H1 (cell line): ENCODE measurements around the gene TRAF3. TPM values are rescaled to one million over a fixed set of nuclear protein-coding genes. Genes with fewer than 3 reads are reported as not detected.

Source experiments
- CTCF ChIA-PET: fragments of 300-600 bp; sonication (Branson Sonifier 250); formaldehyde crosslinking; loops from one replicate; lab custom pipeline; 2021; ENCODE audit not compliant: partially characterized antibody; lab: Charles Lee
- POLR2A ChIA-PET: fragments of 300-600 bp; sonication (Branson Sonifier 250); formaldehyde crosslinking; loops from one replicate; lab custom pipeline; 2021; ENCODE audit warnings: inconsistent platforms; ENCODE audit not compliant: partially characterized antibody; lab: Charles Lee
- DNase-seq, 2 experiments: peaks; one replicate each; pipeline versions ENCODE4 v3.0.0 to v3.0.0-alpha.2; 2010 to 2022; ENCODE audit warnings: low spot score in 2 of 2, low read depth in 1 of 2, mixed read lengths in 1 of 2
- FAIRE-seq: peaks from 2 replicates; lab custom pipeline; 2011; peaks lifted over from hg19 to GRCh38; lab: Jason Lieb, UNC
- H2AFZ ChIP-seq: 2 replicates; pipeline ENCODE4 v1.8.1; 2012; ENCODE audit warnings: low read length, inconsistent platforms
- H2AK5ac ChIP-seq: 2 replicates; pipeline ENCODE4 v1.6.1; 2013; ENCODE audit warnings: low read depth, low read length
- H2BK120ac ChIP-seq: replicated peaks from 2 replicates; pipeline ENCODE3; 2013; ENCODE audit warnings: low read depth, low read length, inconsistent platforms
- H2BK12ac ChIP-seq: 2 replicates; pipeline ENCODE4 v1.6.1; 2013; ENCODE audit warnings: low read depth, low read length
- H2BK15ac ChIP-seq: 2 replicates; pipeline ENCODE4 v1.6.1; 2013; ENCODE audit warnings: low read length
- H2BK20ac ChIP-seq: 2 replicates; pipeline ENCODE4 v1.6.1; 2013; ENCODE audit warnings: low read length
- H2BK5ac ChIP-seq: 2 replicates; pipeline ENCODE4 v1.6.1; 2013; ENCODE audit warnings: low read depth, low read length
- H3K14ac ChIP-seq: 2 replicates; pipeline ENCODE4 v1.6.1; 2013; ENCODE audit warnings: inconsistent platforms; ENCODE audit not compliant: insufficient read length
- H3K18ac ChIP-seq: 2 replicates; pipeline ENCODE4 v1.6.1; 2013; ENCODE audit warnings: low read length; ENCODE audit errors: extremely low read depth
- H3K23ac ChIP-seq: 2 replicates; pipeline ENCODE4 v1.6.1; 2013; ENCODE audit warnings: inconsistent platforms; ENCODE audit not compliant: insufficient read length
- H3K23me2 ChIP-seq: 2 replicates; pipeline ENCODE4 v1.6.1; 2013; ENCODE audit warnings: low read depth, low read length
- H3K27ac ChIP-seq: 2 replicates; pipeline ENCODE4 v1.6.1; 2011; ENCODE audit warnings: low read depth, low read length, inconsistent platforms
- H3K27me3 ChIP-seq, 4 experiments: replicated peaks in 1 of 4; 1 replicate in 1 of 4; 2 replicates in 3 of 4; pipeline versions ENCODE4 v1.6.1 to v1.8.1; 2011 to 2013; ENCODE audit warnings: low read length in 3 of 4, mild to moderate bottlenecking in 3 of 4, inconsistent platforms in 2 of 4, mixed read lengths in 2 of 4, moderate library complexity in 1 of 4; ENCODE audit not compliant: control insufficient read depth in 3 of 4, insufficient read depth in 3 of 4; ENCODE audit errors: extremely low read depth in 1 of 4
- H3K36me3 ChIP-seq, 4 experiments: 2 replicates each; pipeline versions ENCODE4 v1.6.1 to v1.8.1; 2011 to 2013; ENCODE audit warnings: mild to moderate bottlenecking in 4 of 4, low read length in 3 of 4, moderate library complexity in 2 of 4, control low read depth in 1 of 4, inconsistent platforms in 1 of 4; ENCODE audit not compliant: insufficient read depth in 4 of 4, control insufficient read depth in 2 of 4
- H3K4ac ChIP-seq: replicated peaks from 2 replicates; pipeline ENCODE3; 2013; ENCODE audit warnings: low read length, low read depth, mixed read lengths, inconsistent platforms; ENCODE audit not compliant: insufficient read length
- H3K4me1 ChIP-seq, 4 experiments: replicated peaks in 1 of 4; 1 replicate in 1 of 4; 2 replicates in 3 of 4; pipeline versions ENCODE4 v1.6.1 to v1.8.1; 2011 to 2013; ENCODE audit warnings: low read length in 3 of 4, inconsistent platforms in 2 of 4, mixed read lengths in 1 of 4; ENCODE audit not compliant: insufficient read depth in 4 of 4, control insufficient read depth in 3 of 4
- H3K4me2 ChIP-seq, 2 experiments: 2 replicates each; pipeline versions ENCODE4 v1.6.1 to v1.8.1; 2011 to 2013; ENCODE audit warnings: low read depth in 2 of 2, low read length in 2 of 2, control low read depth in 1 of 2, inconsistent platforms in 1 of 2, mild to moderate bottlenecking in 1 of 2; ENCODE audit not compliant: insufficient read depth in 1 of 2
- H3K4me3 ChIP-seq, 4 experiments: fragments of 200-600, 300-600 bp in 1 of 4; sonication (generic), shearing (Covaris generic), sonication (Bioruptor Twin) in 1 of 4; 2 replicates each; pipeline versions ENCODE4 v1.5.1 to v1.8.1; 2011 to 2016; ENCODE audit warnings: low read length in 4 of 4, low read depth in 3 of 4, control low read depth in 2 of 4, inconsistent platforms in 2 of 4, mild to moderate bottlenecking in 2 of 4, mixed read lengths in 1 of 4, moderate library complexity in 1 of 4; ENCODE audit not compliant: insufficient read depth in 2 of 4; ENCODE audit errors: extremely low read depth in 1 of 4
- H3K56ac ChIP-seq: replicated peaks from 2 replicates; pipeline ENCODE3; 2013; ENCODE audit warnings: low read depth, mild to moderate bottlenecking, mixed read lengths, low read length, inconsistent platforms; ENCODE audit not compliant: insufficient read length
- H3K79me1 ChIP-seq: 2 replicates; pipeline ENCODE4 v1.6.1; 2013; ENCODE audit warnings: low read depth, low read length, control low read depth
- H3K79me2 ChIP-seq, 2 experiments: 2 replicates each; pipeline versions ENCODE4 v1.6.1 to v1.8.1; 2012 to 2013; ENCODE audit warnings: low read length in 2 of 2, mild to moderate bottlenecking in 2 of 2, inconsistent platforms in 1 of 2; ENCODE audit not compliant: insufficient read depth in 2 of 2, control insufficient read depth in 1 of 2
- H3K9ac ChIP-seq, 4 experiments: replicated peaks in 1 of 4; 1 replicate in 1 of 4; 2 replicates in 3 of 4; pipeline versions ENCODE4 v1.6.1 to v1.8.1; 2011 to 2013; ENCODE audit warnings: low read depth in 3 of 4, low read length in 3 of 4, control low read depth in 2 of 4, mild to moderate bottlenecking in 2 of 4, moderate library complexity in 2 of 4, inconsistent platforms in 1 of 4; ENCODE audit errors: extremely low read depth in 1 of 4
- H3K9me3 ChIP-seq, 2 experiments: 2 replicates each; pipeline versions ENCODE4 v1.6.1 to v1.8.1; 2012 to 2013; ENCODE audit warnings: mild to moderate bottlenecking in 2 of 2, moderate library complexity in 2 of 2, control low read depth in 1 of 2, inconsistent platforms in 1 of 2, low read depth in 1 of 2, low read length in 1 of 2, mixed read lengths in 1 of 2; ENCODE audit not compliant: insufficient read depth in 2 of 2
- H4K20me1 ChIP-seq, 2 experiments: replicated peaks in 1 of 2; 2 replicates each; pipeline versions ENCODE3 to v1.8.1; 2011 to 2013; ENCODE audit warnings: inconsistent platforms in 2 of 2, low read length in 2 of 2, mild to moderate bottlenecking in 1 of 2; ENCODE audit not compliant: insufficient read depth in 2 of 2, control insufficient read depth in 1 of 2
- H4K5ac ChIP-seq: 2 replicates; pipeline ENCODE4 v1.6.1; 2013; ENCODE audit warnings: low read length, low read depth, mixed read lengths, inconsistent platforms; ENCODE audit not compliant: insufficient read length
- H4K8ac ChIP-seq: 2 replicates; pipeline ENCODE4 v1.8.0; 2013; ENCODE audit warnings: mild to moderate bottlenecking, moderate library complexity, low read length, inconsistent platforms; ENCODE audit not compliant: insufficient read depth; ENCODE audit errors: extremely low read depth
- H4K91ac ChIP-seq: replicated peaks from 2 replicates; pipeline ENCODE3; 2013; ENCODE audit warnings: low read length, mixed read lengths, inconsistent platforms; ENCODE audit not compliant: insufficient read length
- FOSL1 ChIP-seq: IDR thresholded peaks from 2 replicates; pipeline ENCODE4 v1.6.1; 2011; ENCODE audit warnings: mild to moderate bottlenecking, low read depth, low read length, moderate library complexity; ENCODE audit not compliant: insufficient read depth
- HDAC6 ChIP-seq: IDR thresholded peaks from one replicate; pipeline ENCODE4 v1.7.1; 2012; ENCODE audit warnings: low read depth, mild to moderate bottlenecking, inconsistent platforms, low read length, moderate library complexity
- TAF7 ChIP-seq: optimal IDR thresholded peaks from 2 replicates; pipeline ENCODE3; 2011; ENCODE audit warnings: low read depth, mild to moderate bottlenecking, inconsistent platforms, low read length, moderate library complexity, borderline replicate concordance
- WGBS, 2 experiments: shearing (Covaris generic) in 1 of 2; methylation state at CpG; one replicate each; pipeline versions ENCODE4 v1.1.6 to v1.1.7; 2013 to 2015; ENCODE audit warnings: low lambda C conversion rate in 2 of 2, mixed read lengths in 2 of 2, inconsistent platforms in 1 of 2, low coverage in 1 of 2, missing lambda C conversion rate in 1 of 2; ENCODE audit not compliant: insufficient replicate concordance in 2 of 2, insufficient coverage in 1 of 2, insufficient read length in 1 of 2; ENCODE audit errors: extremely low coverage in 1 of 2, missing lambda C conversion rate in 1 of 2; 5-methylcytosine and 5-hydroxymethylcytosine counted together
- polyA plus RNA-seq, 7 experiments: library from polyadenylated mRNA; depleted of rRNA in 3 of 7; stranded (reverse) in 5 of 7; unstranded in 2 of 7; fragments of >200 nt in 5 of 7; fragments of 200-250 nt in 2 of 7; gene quantifications; 1 replicate in 5 of 7; 2 replicates in 1 of 7; 4 replicates in 1 of 7; pipeline versions ENCODE4 v1.2.1 to v1.2.3, GENCODE V29; 2011 to 2013; ENCODE audit warnings: missing spikeins in 2 of 7, mixed read lengths in 2 of 7
- total RNA-seq: library from RNA; stranded (reverse); fragmentation: NEBNext Ultra II Directional; extraction: Animal tissue kit (Norgen Biotek cat#: 25700); gene quantifications from 2 replicates; pipeline ENCODE4 v1.2.1, GENCODE V29; 2021

Gene TRAF3
- total and polyA plus RNA-seq, 2 of the 8 experiments (the other 6 are each of a cell fraction or from before 2014, with no cell fraction given): 5.8 to 12.1 TPM

DNA sequence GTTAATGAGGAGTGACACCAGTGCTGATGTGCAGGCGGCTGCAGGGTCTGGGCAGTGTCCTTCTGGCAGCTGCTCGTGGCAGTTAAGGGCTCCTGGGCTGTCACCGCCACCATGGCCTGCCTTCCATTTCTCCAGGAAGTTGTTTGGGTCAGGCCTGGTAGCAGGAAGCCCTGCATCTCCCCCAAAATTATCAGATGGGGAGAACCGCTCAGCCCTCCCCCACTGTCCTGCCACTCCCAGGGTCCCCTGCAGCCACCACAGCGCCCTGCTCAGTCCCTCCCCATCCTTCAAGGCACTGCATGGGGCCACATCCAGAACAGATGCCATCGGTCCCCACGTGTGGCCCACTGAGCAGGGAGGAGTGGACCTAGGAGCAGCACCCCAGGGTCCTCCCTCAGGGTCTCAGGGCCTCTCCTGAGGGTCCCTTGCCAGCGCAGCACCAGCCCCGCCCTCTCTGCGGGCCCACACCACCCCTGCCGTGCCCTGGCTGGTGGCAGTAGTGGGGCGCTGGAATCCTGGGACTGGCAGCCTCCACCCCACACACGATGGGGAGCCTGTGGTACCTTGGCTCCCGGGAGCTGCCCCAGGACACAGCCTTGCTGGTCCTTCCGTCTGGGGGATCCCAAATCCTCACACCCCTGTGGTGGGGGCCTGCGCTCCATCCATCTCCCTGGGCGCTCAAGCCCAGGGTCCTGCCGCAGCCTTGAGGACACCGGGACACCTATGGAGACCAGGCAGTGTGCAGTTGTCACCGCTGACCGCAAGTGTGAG is 134.9 kb downstream of the TRAF3 start:
- DNase-seq (no peak), FAIRE-seq (no peak)
- H3K79me2 ChIP-seq: no peaks in the 10 kb centered on the region
- CTCF ChIA-PET: interaction anchor here (0.6 to 2.3 kb wide), 6 partner anchors 12 to 456 kb away, joined by 3 to 6 read pairs (median 4); no protein-coding TSS in a partner anchor
- no peak overlapping the region for H2BK12ac ChIP-seq
- H2BK15ac ChIP-seq: no peak overlapping the region
- no peak overlapping the region for H3K27ac ChIP-seq
- 89% methylated on average over 19 of the region's 21 CpGs; no CpG with 5 or more reads in 1 of the 2 experiments for WGBS, 2 experiments
- H2AK5ac ChIP-seq: no peak overlapping the region
- no peaks in the 10 kb centered on the region for H3K27me3 ChIP-seq
- no peak overlapping the region for H2AFZ ChIP-seq
- no peaks in the 10 kb centered on the region for H3K23me2 ChIP-seq
- H3K9ac ChIP-seq: no peak overlapping the region
- no peak overlapping the region for H4K5ac ChIP-seq
- H3K56ac ChIP-seq: no peak overlapping the region
- no peaks in the 10 kb centered on the region for H3K79me1 ChIP-seq
- H4K20me1 ChIP-seq: no peaks in the 10 kb centered on the region
- no peaks in the 10 kb centered on the region; a peak in 1 of 7 replicates for H3K4me1 ChIP-seq
- H2BK20ac ChIP-seq: no peak overlapping the region
- no peak overlapping the region for H4K8ac ChIP-seq
- H3K36me3 ChIP-seq: peaks cover 0 to 5% (median 0%) of the 10 kb centered on the region in 4 experiments; a peak in 1 of 8 replicates
- no peak overlapping the region for H3K4me2 ChIP-seq
- no peak overlapping the region for H3K4me3 ChIP-seq
- H3K4ac ChIP-seq: no peak overlapping the region
- POLR2A ChIA-PET: interaction anchor here (0.6 to 1.4 kb wide), 2 partner anchors 12 to 13 kb away, joined by 3 read pairs; no protein-coding TSS in a partner anchor
- no peak overlapping the region for H3K14ac ChIP-seq
- H2BK120ac ChIP-seq: no peak overlapping the region
- H3K18ac ChIP-seq: peak overlapping the region; percentile 19; the same call in 1 of the 2 replicates
- no peak for TF ChIP-seq TAF7
- no peak for TF ChIP-seq FOSL1
- no peak for TF ChIP-seq HDAC6
- H3K23ac ChIP-seq: no peak overlapping the region
- peaks cover 0 to 5% of the 10 kb centered on the region in 2 experiments; a peak in 2 of 4 replicates for H3K9me3 ChIP-seq
- no peak overlapping the region for H2BK5ac ChIP-seq
- H4K91ac ChIP-seq: no peak overlapping the region
